Measurements from ENCODE around the gene MILR1.

Gene MILR1

DNA sequence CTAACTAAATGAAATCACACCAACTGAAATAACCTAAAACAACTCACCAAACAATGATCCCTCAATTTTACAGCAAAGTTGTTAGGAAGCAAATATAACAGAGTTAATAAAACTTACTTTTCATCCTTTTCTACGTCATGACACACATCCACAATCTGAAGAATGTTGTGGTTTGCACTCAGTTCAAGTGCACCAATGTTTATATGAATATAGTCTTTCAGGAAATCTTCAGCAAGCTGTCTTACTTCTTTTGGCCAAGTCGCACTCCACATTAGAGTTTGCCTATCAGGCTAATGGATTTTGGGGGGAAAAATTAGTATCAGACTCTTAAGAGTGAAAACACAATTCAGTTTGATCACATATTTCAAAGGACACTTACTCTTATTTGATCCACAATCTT, 53.9 kb downstream of the MILR1 start:
- no peak overlapping the region for H3K27ac ChIP-seq (ENCODE audit: low read depth, low read length)
- H3K4me3 ChIP-seq (ENCODE audit: low read length), result no peak overlapping the region
- peaks cover 29% of the 10 kb centered on the region for H3K4me1 ChIP-seq (ENCODE audit: control insufficient read depth, insufficient read depth, low read length)
- no peaks in the 10 kb centered on the region for H3K27me3 ChIP-seq (ENCODE audit: control insufficient read depth, insufficient read depth, low read length)
- H3K36me3 ChIP-seq (ENCODE audit: control insufficient read depth, insufficient read depth, low read length), result peaks cover 47% of the 10 kb centered on the region
- no peak overlapping the region for H3K9ac ChIP-seq (ENCODE audit: low read length)

DNA sequence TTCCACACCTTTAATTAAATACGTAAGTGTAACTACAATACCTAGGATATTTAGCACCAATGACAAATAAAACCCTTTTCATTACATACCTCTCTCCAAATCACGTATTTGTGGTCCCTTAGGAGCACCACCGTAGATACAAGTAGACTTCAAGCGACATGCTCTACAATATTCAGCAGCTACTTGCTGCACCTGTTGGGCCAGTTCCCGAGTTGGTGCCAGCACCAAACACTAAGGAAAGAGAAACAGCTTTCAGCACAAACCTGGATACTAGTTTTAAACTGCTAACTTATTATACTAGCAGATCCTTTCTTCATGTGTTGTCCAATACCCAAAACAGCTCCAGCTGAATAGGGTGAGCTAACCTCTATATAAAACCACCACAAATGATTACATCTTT, 54.4 kb downstream of the MILR1 start:
- Histone ChIP-seq H3K36me3 (ENCODE audit: control insufficient read depth, insufficient read depth, low read length) (peaks cover 47% of the 10 kb centered on the region), H3K4me3 (ENCODE audit: low read length) (peak overlapping the region; percentile 24), H3K4me1 (ENCODE audit: control insufficient read depth, insufficient read depth, low read length) (peaks cover 34% of the 10 kb centered on the region), H3K9ac (ENCODE audit: low read length) (no peak overlapping the region), H3K27me3 (ENCODE audit: control insufficient read depth, insufficient read depth, low read length) (no peaks in the 10 kb centered on the region), H3K27ac (ENCODE audit: low read depth, low read length) (no peak overlapping the region)

DNA sequence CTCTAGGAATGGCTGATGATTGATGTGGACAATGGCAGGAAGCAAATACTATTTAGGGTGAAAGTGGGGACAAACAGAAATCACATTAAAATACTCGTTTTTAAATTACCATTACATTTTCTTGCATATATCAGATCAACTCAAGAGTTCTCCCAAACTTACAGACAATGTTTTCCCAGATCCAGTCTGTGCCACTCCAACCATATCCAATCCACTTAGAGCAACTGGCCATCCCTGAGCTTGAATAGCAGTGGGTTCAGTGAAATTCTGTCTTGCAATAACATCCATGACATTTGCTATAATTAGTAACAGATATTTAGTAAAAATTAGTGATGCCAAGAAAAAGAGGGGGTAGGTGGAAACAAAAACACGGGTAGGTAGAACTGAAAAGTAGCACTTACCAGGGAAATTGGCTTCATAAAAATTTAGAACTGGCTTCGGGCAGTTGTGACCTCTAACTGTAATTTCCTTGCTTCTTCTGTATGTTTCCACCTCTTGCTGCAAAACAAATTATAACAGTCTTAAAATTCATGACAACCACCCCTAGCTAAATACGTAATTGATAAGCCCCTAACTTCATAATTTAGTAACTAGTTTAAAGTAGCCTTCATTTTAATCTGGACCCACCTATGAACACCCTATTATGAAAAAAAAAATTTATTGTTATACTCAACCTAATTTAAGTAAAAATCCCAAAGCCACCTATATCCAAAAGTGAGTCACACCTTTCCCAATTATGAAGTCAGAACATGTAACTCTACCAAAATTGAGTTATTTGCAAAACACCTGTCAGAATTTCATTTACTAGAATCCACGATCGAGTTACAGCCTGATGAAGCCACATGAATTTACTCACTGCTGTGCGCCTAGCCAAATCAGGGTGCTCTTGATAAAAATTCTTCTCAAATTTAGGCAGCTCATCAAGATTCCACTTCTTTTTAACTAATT, 55.2 kb downstream of the MILR1 start:
- Histone ChIP-seq H3K9ac (ENCODE audit: low read length) (peak overlapping the region; percentile 83), H3K27ac (ENCODE audit: low read depth, low read length) (peak overlapping the region; percentile 99), H3K4me1 (ENCODE audit: control insufficient read depth, insufficient read depth, low read length) (peaks cover 40% of the 10 kb centered on the region), H3K36me3 (ENCODE audit: control insufficient read depth, insufficient read depth, low read length) (peaks cover 47% of the 10 kb centered on the region), H3K27me3 (ENCODE audit: control insufficient read depth, insufficient read depth, low read length) (no peaks in the 10 kb centered on the region), H3K4me3 (ENCODE audit: low read length) (peak overlapping the region; percentile 92)

DNA sequence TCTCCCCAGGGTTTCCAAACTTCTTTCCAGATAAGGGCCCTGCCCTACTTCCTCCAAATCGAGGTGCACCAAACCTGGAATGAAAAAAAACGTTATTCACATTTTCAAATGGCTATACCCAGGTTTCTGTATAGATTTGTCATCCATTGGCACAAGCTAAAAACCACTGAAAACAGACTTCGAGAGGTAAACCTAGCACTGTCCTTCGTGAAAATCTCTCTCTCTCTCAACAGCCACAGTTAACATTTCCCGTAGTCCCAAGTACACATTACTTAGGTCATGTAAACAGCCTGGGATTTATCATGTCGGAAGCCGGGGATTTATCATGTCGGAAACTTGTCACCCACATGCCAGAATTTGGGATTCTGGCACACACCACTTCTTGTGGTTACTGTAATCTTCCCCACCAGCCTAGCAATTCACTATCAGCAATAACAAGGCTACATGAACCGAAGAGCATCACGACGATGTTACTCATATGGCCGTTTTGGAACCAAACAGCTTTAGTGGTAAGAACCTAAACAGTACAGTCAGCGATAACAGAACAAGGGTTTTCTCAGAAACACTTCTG, 55.9 kb downstream of the MILR1 start:
- peak overlapping the region; percentile 92 for H3K4me3 ChIP-seq (ENCODE audit: low read length)
- H3K36me3 ChIP-seq (ENCODE audit: control insufficient read depth, insufficient read depth, low read length), result peaks cover 47% of the 10 kb centered on the region
- no peaks in the 10 kb centered on the region for H3K27me3 ChIP-seq (ENCODE audit: control insufficient read depth, insufficient read depth, low read length)
- peaks cover 42% of the 10 kb centered on the region for H3K4me1 ChIP-seq (ENCODE audit: control insufficient read depth, insufficient read depth, low read length)
- H3K27ac ChIP-seq (ENCODE audit: low read depth, low read length), result peak overlapping the region; percentile 99
- H3K9ac ChIP-seq (ENCODE audit: low read length), result peak overlapping the region; percentile 83

DNA sequence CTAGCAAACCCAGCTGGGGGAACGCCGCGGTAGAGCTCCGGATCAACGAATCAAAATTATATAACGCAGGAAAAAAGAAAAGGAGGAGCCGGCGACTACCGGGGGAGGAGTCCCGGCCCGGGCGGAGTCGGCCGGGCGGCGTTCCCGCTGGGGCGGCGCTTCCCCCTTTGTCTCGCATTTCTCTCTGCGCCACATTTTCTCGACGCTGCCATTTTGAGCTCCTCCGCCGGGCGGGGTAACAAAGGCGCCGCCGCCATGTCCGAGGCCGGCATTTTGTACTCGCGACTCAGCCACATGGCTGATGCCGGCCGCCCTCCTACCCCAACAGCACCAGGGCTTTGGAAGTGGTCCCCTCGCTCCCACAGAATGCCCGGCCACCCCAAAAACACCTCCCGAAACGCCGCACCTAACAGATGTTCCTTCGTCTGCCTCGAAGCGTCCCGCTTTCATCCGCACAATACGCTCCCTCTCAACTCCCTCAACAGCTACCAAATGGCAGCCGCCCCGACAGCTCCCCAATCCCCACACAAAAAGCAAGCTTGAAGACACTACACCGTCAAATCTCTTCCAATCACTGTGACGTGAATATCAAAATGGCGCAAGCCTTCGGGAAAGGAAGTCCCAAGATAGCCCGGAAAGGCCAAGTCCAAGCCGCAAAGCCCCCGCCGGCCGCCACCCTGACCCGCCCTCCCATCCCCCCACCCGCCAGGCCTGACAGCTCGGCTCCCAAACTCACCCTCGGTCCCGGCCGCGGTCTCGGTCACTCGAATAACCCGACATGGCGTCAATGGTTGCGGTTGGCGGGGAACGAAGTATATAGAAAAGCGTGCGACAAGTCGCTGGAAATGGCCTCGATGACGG, 56.7 kb downstream of the MILR1 start:
- peak overlapping the region; percentile 97 for H3K9ac ChIP-seq (ENCODE audit: low read length)
- H3K4me1 ChIP-seq (ENCODE audit: control insufficient read depth, insufficient read depth, low read length), result peaks cover 42% of the 10 kb centered on the region
- H3K27ac ChIP-seq (ENCODE audit: low read depth, low read length), result peak overlapping the region; percentile 99
- peaks cover 40% of the 10 kb centered on the region for H3K36me3 ChIP-seq (ENCODE audit: control insufficient read depth, insufficient read depth, low read length)
- peak overlapping the region; percentile 92 for H3K4me3 ChIP-seq (ENCODE audit: low read length)
- H3K27me3 ChIP-seq (ENCODE audit: control insufficient read depth, insufficient read depth, low read length), result no peaks in the 10 kb centered on the region

DNA sequence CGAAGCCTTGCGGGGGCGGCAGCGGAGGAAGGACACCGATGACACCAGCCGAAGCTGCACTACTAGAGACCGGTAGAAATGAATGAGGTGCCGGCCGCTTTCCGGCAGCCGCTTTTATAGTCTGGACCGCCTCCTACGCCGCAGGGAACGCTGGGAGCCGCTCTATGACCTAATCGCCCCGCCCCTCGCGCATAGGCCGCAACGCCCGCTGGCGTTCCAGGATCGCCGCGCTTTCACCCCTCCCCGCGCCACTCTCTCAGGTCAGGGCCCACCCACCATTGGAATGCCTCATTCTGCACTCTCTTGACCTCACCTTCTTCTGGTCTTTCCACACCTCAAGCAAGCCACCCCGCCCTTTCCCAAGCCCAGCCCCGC, 57.3 kb downstream of the MILR1 start, which contains the start of gene DDX5:
TSS of gene DDX5 (minus strand) at position 89 of the 375 bp plus-strand sequence. CDS start 170 bp downstream, outside the sequence.
- peak within 1 kb of the TSS; percentile 97 for H3K9ac ChIP-seq (ENCODE audit: low read length)
- no peaks in the 10 kb centered on the region for H3K27me3 ChIP-seq (ENCODE audit: control insufficient read depth, insufficient read depth, low read length)
- peak within 1 kb of the TSS; percentile 92 for H3K4me3 ChIP-seq (ENCODE audit: low read length)
- peaks cover 34% of the 10 kb centered on the region for H3K36me3 ChIP-seq (ENCODE audit: control insufficient read depth, insufficient read depth, low read length)
- H3K27ac ChIP-seq (ENCODE audit: low read depth, low read length), result peak within 1 kb of the TSS; percentile 99
- H3K4me1 ChIP-seq (ENCODE audit: control insufficient read depth, insufficient read depth, low read length), result peaks cover 42% of the 10 kb centered on the region

DNA sequence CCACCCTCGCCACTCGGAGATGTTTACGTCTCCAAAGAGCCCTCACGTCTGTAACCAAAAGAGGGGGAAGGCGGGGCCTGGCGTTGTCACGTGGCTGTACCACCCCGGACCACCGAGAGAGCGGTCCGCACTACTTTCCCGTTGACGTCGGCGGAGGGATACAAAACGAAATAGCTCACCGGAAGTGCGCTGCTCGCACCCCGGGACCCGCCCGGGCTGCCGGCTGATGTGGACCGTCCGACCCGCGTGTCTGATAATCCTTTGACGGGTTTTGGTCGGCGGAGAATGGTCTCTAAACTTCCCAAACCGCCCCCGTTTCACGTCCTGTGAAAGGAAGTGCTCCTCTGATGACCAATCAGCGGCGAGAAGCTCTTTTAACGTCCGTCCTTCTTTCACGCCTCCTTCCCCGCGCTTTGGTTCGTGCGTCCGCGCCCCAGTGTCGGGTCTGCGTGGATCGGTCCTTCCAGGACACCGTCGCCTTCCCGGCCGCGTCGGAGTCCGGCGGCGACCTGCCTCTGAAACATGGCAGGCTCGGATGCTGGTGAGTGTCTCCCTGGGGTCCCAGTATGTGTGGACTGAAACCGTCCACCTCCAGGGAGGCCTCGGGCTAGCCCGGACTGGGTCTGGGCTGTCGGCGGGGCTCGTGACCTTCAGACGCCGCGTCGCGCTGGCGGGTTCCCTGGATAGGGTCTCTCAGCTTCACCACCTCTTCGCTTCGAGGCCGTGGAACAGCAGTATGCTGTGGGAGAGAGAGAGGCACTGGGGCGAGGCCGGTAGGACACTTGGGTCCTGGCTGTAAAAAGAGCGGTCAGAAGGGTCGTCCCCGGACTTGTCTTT, 57.9 kb downstream of the MILR1 start, which contains the start of gene CEP95:
TSS of gene CEP95 (plus strand) at position 402 of the 837 bp plus-strand sequence. CDS start at position 523, 121 bp downstream.
- Histone ChIP-seq H3K36me3 (ENCODE audit: control insufficient read depth, insufficient read depth, low read length) (peaks cover 29% of the 10 kb centered on the region), H3K27me3 (ENCODE audit: control insufficient read depth, insufficient read depth, low read length) (no peaks in the 10 kb centered on the region), H3K4me3 (ENCODE audit: low read length) (peak within 1 kb of the TSS; percentile 92), H3K9ac (ENCODE audit: low read length) (peak within 1 kb of the TSS; percentile 97), H3K4me1 (ENCODE audit: control insufficient read depth, insufficient read depth, low read length) (peaks cover 42% of the 10 kb centered on the region), H3K27ac (ENCODE audit: low read depth, low read length) (peak within 1 kb of the TSS; percentile 99)

DNA sequence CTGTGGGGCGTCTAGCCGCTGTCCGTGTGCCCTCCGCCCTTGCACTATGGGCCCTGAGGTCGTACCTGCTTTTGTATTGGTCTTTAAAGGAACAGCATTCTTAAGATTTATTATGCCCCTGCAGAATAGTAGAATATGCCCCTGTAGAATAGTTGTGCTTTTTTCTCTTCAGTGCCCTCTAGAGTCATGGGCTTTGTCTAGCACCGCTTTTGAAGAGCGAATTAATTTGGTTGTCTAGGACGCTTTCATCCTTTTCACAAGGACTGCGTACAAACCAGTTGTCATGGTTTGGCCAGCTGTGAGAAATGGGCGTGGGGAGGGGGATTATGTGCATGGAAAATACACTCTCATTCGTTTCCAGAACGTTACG, 58.5 kb downstream of the MILR1 start:
- Histone ChIP-seq H3K36me3 (ENCODE audit: control insufficient read depth, insufficient read depth, low read length) (peaks cover 27% of the 10 kb centered on the region), H3K4me3 (ENCODE audit: low read length) (peak overlapping the region; percentile 92), H3K27ac (ENCODE audit: low read depth, low read length) (peak overlapping the region; percentile 99), H3K4me1 (ENCODE audit: control insufficient read depth, insufficient read depth, low read length) (peaks cover 39% of the 10 kb centered on the region), H3K9ac (ENCODE audit: low read length) (peak overlapping the region; percentile 91), H3K27me3 (ENCODE audit: control insufficient read depth, insufficient read depth, low read length) (no peaks in the 10 kb centered on the region)

DNA sequence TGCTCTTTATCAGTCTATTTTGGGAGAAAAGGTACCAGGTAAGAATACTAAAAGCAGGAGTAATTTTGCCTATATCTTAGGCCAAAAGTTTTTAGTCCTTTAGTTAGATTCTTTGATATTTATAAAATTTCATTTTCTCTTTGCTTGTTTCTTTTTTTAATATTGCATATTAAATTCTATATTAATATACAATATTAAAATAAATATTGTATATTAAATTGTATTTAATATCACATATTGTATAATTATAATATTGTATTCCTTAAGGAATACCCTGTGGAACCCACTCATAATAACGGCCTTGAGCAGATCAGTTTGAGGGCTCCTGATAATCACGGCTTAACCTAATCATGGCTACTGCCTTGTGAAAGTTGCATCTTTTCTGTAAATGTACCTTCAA, 59.8 kb downstream of the MILR1 start:
- H3K27me3 ChIP-seq (ENCODE audit: control insufficient read depth, insufficient read depth, low read length), result no peaks in the 10 kb centered on the region
- peaks cover 14% of the 10 kb centered on the region for H3K36me3 ChIP-seq (ENCODE audit: control insufficient read depth, insufficient read depth, low read length)
- no peak overlapping the region for H3K27ac ChIP-seq (ENCODE audit: low read depth, low read length)
- H3K9ac ChIP-seq (ENCODE audit: low read length), result no peak overlapping the region
- H3K4me3 ChIP-seq (ENCODE audit: low read length), result no peak overlapping the region
- peaks cover 26% of the 10 kb centered on the region for H3K4me1 ChIP-seq (ENCODE audit: control insufficient read depth, insufficient read depth, low read length)

DNA sequence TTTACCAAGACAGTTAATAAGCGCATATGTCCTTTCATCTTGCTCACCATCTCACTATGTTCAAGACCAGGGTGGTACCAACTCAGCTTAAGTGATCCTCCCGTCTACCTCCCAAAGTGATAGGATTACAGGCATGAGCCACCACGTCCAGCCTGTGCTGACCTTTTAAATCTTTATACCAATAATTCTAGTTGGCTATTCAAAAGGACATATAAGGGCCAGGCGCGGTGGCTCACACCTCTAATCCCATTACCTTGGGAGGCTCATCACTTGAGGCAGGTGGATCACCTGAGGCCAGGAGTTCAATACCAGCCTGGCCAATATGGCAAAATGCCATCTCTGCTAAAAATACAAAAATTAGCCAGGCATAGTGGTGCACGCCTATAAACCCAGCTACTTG, 60.3 kb downstream of the MILR1 start:
- Histone ChIP-seq H3K27ac (ENCODE audit: low read depth, low read length) (no peak overlapping the region), H3K4me3 (ENCODE audit: low read length) (no peak overlapping the region), H3K9ac (ENCODE audit: low read length) (no peak overlapping the region), H3K4me1 (ENCODE audit: control insufficient read depth, insufficient read depth, low read length) (peaks cover 21% of the 10 kb centered on the region), H3K27me3 (ENCODE audit: control insufficient read depth, insufficient read depth, low read length) (no peaks in the 10 kb centered on the region), H3K36me3 (ENCODE audit: control insufficient read depth, insufficient read depth, low read length) (peaks cover 9% of the 10 kb centered on the region)

DNA sequence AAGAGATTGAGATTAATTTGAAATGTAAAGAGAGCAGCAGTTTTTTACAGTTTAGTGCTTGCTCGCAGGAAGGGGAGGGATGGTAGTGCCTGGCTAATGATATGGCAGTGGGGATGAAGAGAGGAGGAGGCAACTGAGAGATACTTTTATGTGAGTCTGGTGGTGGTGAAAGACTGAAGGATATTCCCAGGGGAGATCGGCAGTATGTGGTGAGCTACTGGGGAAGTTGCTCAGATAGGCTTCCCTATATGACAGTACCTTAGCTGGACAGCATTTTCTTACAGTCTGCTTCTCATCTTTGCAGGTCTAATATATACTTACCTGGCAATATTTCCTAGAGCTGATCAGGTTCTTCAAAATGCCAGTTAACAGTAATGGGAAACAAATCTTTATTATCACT, 66.5 kb downstream of the MILR1 start:
- Histone ChIP-seq H3K27ac (ENCODE audit: low read depth, low read length) (no peak overlapping the region), H3K27me3 (ENCODE audit: control insufficient read depth, insufficient read depth, low read length) (no peaks in the 10 kb centered on the region), H3K36me3 (ENCODE audit: control insufficient read depth, insufficient read depth, low read length) (peaks cover 15% of the 10 kb centered on the region), H3K9ac (ENCODE audit: low read length) (no peak overlapping the region), H3K4me3 (ENCODE audit: low read length) (no peak overlapping the region), H3K4me1 (ENCODE audit: control insufficient read depth, insufficient read depth, low read length) (no peaks in the 10 kb centered on the region)

Data from rectal smooth muscle tissue (tissue), 1 donor.